SK-N-SH treated with all-trans-retinoic acid at 6 μM for 48 hours (cell line): ENCODE data around the gene PDCD11.

Experiments used
- ATAC-seq: fragments of 200-7000 bp; cut with Tn5 transposase; 3 replicates; pipeline ENCODE4 v1.9.1; 2020; ENCODE audit warnings: mild to moderate bottlenecking, moderate library complexity
- ARNTL ChIP-seq: fragments of 450-650 bp; formaldehyde crosslinking; IDR thresholded peaks from 2 replicates; pipeline ENCODE4 v1.5.0; 2020; ENCODE audit warnings: low read depth, mild to moderate bottlenecking, moderate library complexity, borderline replicate concordance
- BACH2 ChIP-seq: fragments of 250-450 bp; sonication (Bioruptor Pico); IDR thresholded peaks from 2 replicates; pipeline ENCODE4 v1.9.0; 2021; ENCODE audit warnings: mild to moderate bottlenecking, borderline replicate concordance
- GLIS3 ChIP-seq: fragments of 250-450 bp; sonication (Bioruptor Pico); IDR thresholded peaks from 2 replicates; pipeline ENCODE4 v1.5.0; 2020; ENCODE audit warnings: mild to moderate bottlenecking, moderate library complexity
- ISL1 ChIP-seq: fragments of 250-450 bp; sonication (Bioruptor Pico); IDR thresholded peaks from 2 replicates; pipeline ENCODE4 v2.1.2; 2022; ENCODE audit warnings: mild to moderate bottlenecking, moderate library complexity
- OSR1 ChIP-seq: fragments of 250-450 bp; sonication (Bioruptor Pico); IDR thresholded peaks from 2 replicates; pipeline ENCODE4 v1.8.0; 2022; ENCODE audit warnings: moderate library complexity, mild to moderate bottlenecking, inconsistent platforms
- POU6F1 ChIP-seq: fragments of 250-450 bp; sonication (Bioruptor Pico); IDR thresholded peaks from 2 replicates; pipeline ENCODE4 v1.8.0; 2021; ENCODE audit warnings: low read depth, mild to moderate bottlenecking, moderate library complexity, borderline replicate concordance
- PPARA ChIP-seq: fragments of 250-450 bp; sonication (Bioruptor Pico); IDR thresholded peaks from 2 replicates; pipeline ENCODE4 v1.5.0; 2020; ENCODE audit warnings: mild to moderate bottlenecking, borderline replicate concordance
- RARB ChIP-seq: fragments of 250-450 bp; sonication (Bioruptor Pico); IDR thresholded peaks from 2 replicates; pipeline ENCODE4 v1.8.0; 2021; ENCODE audit warnings: mild to moderate bottlenecking, moderate library complexity
- SNAI2 ChIP-seq: fragments of 250-450 bp; sonication (Bioruptor Pico); IDR thresholded peaks from 2 replicates; pipeline ENCODE4 v1.5.0; 2020; ENCODE audit warnings: mild to moderate bottlenecking, moderate library complexity
- TCF4 ChIP-seq: fragments of 250-450 bp; sonication (Bioruptor Pico); IDR thresholded peaks from 2 replicates; pipeline ENCODE4 v1.8.0; 2021; ENCODE audit warnings: mild to moderate bottlenecking, moderate library complexity, borderline replicate concordance
- TOX ChIP-seq: fragments of 250-450 bp; sonication (Bioruptor Pico); IDR thresholded peaks from 2 replicates; pipeline ENCODE4 v1.8.0; 2021; ENCODE audit warnings: mild to moderate bottlenecking, moderate library complexity, borderline replicate concordance
- TSHZ2 ChIP-seq: fragments of 250-450 bp; sonication (Bioruptor Pico); IDR thresholded peaks from 2 replicates; pipeline ENCODE4 v1.5.0; 2020; ENCODE audit warnings: mild to moderate bottlenecking, moderate library complexity
- ZC3H10 ChIP-seq: fragments of 250-450 bp; sonication (Bioruptor Pico); IDR thresholded peaks from 2 replicates; pipeline ENCODE4 v1.5.1; 2021; ENCODE audit warnings: mild to moderate bottlenecking, moderate library complexity
- ZFP3 ChIP-seq: fragments of 250-450 bp; sonication (Bioruptor Pico); IDR thresholded peaks from 2 replicates; pipeline ENCODE4 v1.5.0; 2020; ENCODE audit warnings: mild to moderate bottlenecking, moderate library complexity
- ZFP30 ChIP-seq: fragments of 450-650 bp; formaldehyde crosslinking; IDR thresholded peaks from 2 replicates; pipeline ENCODE4 v1.5.0; 2022; ENCODE audit warnings: mild to moderate bottlenecking, moderate library complexity
- ZNF8 ChIP-seq: fragments of 450-650 bp; formaldehyde crosslinking; IDR thresholded peaks from 2 replicates; pipeline ENCODE4 v1.5.0; 2020; ENCODE audit warnings: mild to moderate bottlenecking, moderate library complexity
- TF ChIP-seq, protein P1 (sequence below): fragments of 250-450 bp; sonication (Bioruptor Pico); IDR thresholded peaks from 2 replicates; pipeline ENCODE4 v1.5.1; 2020; ENCODE audit warnings: low read depth, mild to moderate bottlenecking, moderate library complexity
- TF ChIP-seq, protein P2 (sequence below): fragments of 250-450 bp; sonication (Bioruptor Pico); IDR thresholded peaks from 2 replicates; pipeline ENCODE4 v1.5.1; 2021; ENCODE audit warnings: mild to moderate bottlenecking, moderate library complexity

The PDCD11 gene

DNA sequence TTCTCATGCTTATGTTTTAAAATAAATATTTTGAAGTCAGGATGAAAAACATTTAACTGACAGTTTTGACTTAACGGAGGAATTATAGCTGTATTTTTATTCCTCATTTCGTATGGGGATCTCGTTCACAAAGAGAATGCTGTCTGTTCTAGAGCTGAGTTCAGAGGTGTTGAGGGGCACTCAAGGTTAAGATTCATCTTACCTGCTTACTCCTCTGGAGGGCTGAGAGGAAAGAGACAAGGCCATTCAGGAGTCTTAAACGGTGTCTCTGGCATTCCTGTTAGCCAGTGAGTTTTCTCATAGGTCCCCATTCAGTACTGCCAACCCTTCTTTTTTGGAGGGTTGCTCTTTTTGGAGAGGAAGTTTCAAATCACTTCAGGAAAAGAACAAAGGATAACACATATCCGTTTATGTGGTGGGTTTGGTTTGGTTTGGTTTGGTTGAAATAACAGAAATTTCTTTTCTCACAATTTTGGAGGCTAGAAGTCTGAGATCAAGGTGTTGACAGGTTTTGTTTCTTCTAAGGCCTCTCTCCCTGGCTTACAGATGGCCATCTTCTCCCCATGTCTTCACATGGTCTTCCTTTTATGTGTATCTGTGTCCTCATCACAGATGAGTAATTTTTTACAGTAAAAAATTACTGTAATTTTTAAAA, 32.7 kb downstream of the PDCD11 start (continued):
- TF ChIP-seq TSHZ2 (CRISPR knock-in tag) = no peak
- TF ChIP-seq ISL1 (CRISPR knock-in tag) = no peak
- no peak for TF ChIP-seq OSR1 (CRISPR knock-in tag)
- TF ChIP-seq ARNTL (CRISPR knock-in tag) = no peak
- no peak for TF ChIP-seq TCF4 (CRISPR knock-in tag)
- TF ChIP-seq, protein P1, sequence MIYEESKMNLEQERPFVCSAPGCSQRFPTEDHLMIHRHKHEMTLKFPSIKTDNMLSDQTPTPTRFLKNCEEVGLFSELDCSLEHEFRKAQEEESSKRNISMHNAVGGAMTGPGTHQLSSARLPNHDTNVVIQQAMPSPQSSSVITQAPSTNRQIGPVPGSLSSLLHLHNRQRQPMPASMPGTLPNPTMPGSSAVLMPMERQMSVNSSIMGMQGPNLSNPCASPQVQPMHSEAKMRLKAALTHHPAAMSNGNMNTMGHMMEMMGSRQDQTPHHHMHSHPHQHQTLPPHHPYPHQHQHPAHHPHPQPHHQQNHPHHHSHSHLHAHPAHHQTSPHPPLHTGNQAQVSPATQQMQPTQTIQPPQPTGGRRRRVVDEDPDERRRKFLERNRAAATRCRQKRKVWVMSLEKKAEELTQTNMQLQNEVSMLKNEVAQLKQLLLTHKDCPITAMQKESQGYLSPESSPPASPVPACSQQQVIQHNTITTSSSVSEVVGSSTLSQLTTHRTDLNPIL = no peak

DNA sequence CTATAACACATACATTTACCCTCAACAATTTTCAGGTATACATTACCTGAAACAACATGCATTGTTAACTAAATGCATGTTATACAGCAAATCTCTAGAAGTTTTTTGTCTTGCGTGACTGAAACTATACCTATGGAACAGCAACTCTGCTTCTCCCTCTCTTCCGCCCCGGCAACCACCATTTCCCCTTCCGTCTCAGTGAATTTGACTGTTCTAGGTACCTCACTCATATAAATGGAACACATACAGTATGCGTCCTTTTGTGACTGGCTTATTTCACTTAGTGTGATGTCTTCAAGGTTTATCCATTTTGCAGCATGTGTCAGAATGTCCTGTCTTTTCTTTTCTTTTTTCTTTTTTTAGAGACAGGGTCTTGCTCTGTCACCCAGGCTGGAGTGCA, 33.2 kb downstream of the PDCD11 start:
- no peak for TF ChIP-seq SNAI2 (CRISPR knock-in tag)
- TF ChIP-seq, all 23 proteins: peak for 0
- no peak for ATAC-seq

- TF ChIP-seq TOX (CRISPR knock-in tag) = no peak
- ATAC-seq = no peak
Measured at GRCh38 chr10:103431902-103432301, 35.5 kb downstream of the PDCD11 start.

GRCh38 chr10:103433858-103434257, 37.4 kb downstream of the PDCD11 start:
- TF ChIP-seq, protein P2, sequence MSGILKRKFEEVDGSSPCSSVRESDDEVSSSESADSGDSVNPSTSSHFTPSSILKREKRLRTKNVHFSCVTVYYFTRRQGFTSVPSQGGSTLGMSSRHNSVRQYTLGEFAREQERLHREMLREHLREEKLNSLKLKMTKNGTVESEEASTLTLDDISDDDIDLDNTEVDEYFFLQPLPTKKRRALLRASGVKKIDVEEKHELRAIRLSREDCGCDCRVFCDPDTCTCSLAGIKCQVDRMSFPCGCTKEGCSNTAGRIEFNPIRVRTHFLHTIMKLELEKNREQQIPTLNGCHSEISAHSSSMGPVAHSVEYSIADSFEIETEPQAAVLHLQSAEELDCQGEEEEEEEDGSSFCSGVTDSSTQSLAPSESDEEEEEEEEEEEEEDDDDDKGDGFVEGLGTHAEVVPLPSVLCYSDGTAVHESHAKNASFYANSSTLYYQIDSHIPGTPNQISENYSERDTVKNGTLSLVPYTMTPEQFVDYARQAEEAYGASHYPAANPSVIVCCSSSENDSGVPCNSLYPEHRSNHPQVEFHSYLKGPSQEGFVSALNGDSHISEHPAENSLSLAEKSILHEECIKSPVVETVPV = no peak
- TF ChIP-seq ZFP30 (CRISPR knock-in tag) (no peak), PPARA (CRISPR knock-in tag) (no peak), ZFP3 (CRISPR knock-in tag) (no peak), ISL1 (CRISPR knock-in tag) (no peak), OSR1 (CRISPR knock-in tag) (no peak), ARNTL (CRISPR knock-in tag) (no peak), BACH2 (CRISPR knock-in tag) (no peak), TOX (CRISPR knock-in tag) (no peak), SNAI2 (CRISPR knock-in tag) (no peak), TCF4 (CRISPR knock-in tag) (no peak), ZNF8 (CRISPR knock-in tag) (no peak), GLIS3 (no peak), TSHZ2 (CRISPR knock-in tag) (no peak), ZC3H10 (CRISPR knock-in tag) (no peak), RARB (CRISPR knock-in tag) (no peak), POU6F1 (no peak)
- TF ChIP-seq, protein P1 = no peak
- ATAC-seq = no peak
